Neural progenitor cell (in vitro differentiated cells): Measurements from ENCODE around the gene TBCB.

Source experiments
- EZH2 ChIP-seq: fragments of 200-600 bp; sonication (generic); IDR thresholded peaks from 2 replicates; pipeline ENCODE4 v1.6.1; 2017; ENCODE audit warnings: antibody characterized with exemption, mild to moderate bottlenecking, moderate library complexity
- EZH2phosphoT487 ChIP-seq: fragments of 200-600 bp; sonication (generic); IDR thresholded peaks from 2 replicates; pipeline ENCODE4 v1.6.1; 2017; ENCODE audit warnings: antibody characterized with exemption
- TF ChIP-seq, protein P1 (sequence below): fragments of 200-600 bp; sonication (generic); IDR thresholded peaks from 2 replicates; pipeline ENCODE4 v1.5.1; 2017; ENCODE audit warnings: antibody characterized with exemption, mild to moderate bottlenecking

DNA sequence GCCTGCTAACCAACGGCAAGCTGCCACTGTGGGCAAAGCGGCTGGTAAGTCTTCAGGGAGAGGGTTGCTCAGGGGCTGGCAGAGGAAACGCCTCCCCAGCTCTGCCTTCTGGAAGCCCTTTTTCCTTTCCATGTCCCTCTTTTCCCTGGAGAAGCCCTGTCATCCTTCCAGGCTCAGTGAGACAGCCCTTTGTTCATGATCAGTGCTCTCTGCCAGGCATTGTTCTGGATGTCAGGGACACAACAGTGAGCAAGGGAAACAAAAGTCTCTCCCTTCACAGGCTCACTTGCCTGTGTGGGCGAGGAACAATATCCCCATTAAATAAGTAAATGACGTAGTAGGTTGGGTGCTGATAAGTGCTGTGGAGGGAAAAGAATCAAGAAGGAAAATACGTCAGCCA, 18.2 kb upstream of the TBCB start:
- TF ChIP-seq, protein P1, sequence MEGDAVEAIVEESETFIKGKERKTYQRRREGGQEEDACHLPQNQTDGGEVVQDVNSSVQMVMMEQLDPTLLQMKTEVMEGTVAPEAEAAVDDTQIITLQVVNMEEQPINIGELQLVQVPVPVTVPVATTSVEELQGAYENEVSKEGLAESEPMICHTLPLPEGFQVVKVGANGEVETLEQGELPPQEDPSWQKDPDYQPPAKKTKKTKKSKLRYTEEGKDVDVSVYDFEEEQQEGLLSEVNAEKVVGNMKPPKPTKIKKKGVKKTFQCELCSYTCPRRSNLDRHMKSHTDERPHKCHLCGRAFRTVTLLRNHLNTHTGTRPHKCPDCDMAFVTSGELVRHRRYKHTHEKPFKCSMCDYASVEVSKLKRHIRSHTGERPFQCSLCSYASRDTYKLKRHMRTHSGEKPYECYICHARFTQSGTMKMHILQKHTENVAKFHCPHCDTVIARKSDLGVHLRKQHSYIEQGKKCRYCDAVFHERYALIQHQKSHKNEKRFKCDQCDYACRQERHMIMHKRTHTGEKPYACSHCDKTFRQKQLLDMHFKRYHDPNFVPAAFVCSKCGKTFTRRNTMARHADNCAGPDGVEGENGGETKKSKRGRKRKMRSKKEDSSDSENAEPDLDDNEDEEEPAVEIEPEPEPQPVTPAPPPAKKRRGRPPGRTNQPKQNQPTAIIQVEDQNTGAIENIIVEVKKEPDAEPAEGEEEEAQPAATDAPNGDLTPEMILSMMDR, result no peak
- TF ChIP-seq EZH2, result no peak
- no peak for TF ChIP-seq EZH2phosphoT487
